ENCODE measurements around the gene PTGIS. TPM values are rescaled to one million over a fixed set of nuclear protein-coding genes. Genes with fewer than 3 reads are reported as not detected.
A peak's percentile ranks its signal among the peaks of the same experiment; 100 is the strongest.

PTGIS gene
- total RNA-seq, 1 donor from 2014 or later: 2.0 TPM

GRCh38 chr20:49496043-49496442 lies 71.9 kb downstream of the PTGIS start:
- no peak for DNase-seq

DNA sequence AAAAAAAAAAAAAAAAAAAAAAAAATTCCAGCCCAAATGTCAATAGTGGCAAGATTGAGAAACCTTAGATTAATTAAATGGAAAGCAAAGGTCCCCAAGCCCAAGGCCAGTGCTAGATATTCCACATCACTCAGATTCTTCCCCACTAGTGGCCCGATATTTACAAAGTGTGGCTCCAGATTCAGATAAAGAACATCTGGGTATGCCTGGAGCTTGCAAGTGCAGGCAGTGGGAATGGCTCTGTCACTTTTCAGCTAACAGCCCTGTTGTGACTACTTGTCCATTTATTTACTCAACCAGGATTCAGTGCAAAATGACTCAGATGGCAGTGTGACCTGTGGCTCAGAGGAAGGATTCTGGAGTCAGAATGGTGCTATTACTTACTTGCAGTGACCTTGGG lies 77.2 kb downstream of the PTGIS start:
- no peak for DNase-seq

DNA sequence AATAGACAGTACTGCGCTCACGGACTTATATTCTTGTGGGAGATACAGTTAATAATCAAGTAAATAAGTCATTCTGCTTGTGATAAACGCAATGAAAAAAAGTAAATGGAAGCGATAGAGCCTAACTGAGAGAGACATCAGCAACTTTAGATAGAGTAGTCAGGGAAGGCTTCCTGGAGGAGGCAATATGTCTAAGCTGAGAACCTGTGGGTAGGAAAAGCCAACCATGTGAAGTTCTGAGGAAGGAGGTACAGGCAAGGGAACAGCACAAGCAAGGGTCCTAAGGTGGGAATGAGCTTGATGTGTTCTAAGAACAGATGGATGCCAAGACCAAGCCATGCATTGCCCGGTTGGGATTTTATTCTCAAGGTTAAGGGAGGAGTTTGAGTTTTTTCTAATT lies 78.2 kb downstream of the PTGIS start:
- no peak for DNase-seq

GRCh38 chr20:49486064-49486463 lies 81.9 kb downstream of the PTGIS start:
- DNase-seq: no peak

- DNase-seq: no peak
These were observed 82.4 kb downstream of the PTGIS start for GRCh38 chr20:49485563-49485962.

DNA sequence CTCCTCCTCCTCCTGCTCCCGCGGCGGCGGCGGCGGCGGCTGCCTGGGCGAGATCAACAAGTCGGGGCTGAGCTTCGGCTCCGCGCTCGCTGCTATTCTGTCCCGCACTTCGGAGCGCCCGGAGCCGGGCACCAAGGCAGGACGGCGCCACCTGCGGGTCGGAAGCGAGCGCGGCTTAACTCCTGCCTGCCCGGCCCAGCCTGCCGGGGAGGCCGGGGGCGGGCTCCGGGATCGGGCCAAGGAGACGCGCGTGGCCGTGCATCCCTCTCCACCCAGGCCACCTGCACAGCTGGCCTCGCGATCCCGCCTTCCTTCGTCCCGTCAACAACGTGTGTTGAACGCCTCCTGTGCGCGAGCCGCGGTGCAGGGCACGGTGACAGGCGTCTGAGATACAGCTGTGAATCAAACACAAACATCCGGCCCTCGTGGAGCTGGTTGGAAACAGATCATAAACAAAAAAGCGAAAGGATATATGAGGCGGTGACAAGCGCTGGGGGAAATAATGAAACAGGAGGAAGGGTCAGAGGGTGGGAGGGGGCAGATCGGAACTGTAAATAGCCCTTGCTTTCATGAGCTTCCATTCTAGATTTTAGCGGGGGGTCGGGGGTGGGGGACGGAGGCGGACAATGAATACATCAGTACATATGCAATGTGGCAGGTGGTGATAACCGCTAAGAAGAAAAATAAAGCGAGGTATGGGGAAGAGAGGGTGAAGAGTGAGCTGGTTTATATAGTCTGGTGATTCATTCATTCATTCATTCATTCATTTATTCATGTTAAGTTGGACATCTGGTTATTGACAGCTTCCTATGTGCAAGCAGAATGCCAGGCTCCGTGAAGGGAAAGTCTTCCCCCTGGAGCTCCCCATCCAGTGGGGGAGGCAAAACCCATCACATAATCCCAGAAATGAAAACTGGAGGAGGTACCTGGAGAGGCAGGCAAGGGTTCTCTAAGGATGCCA lies 83.5 kb downstream of the PTGIS start:
- DNase-seq: peak; percentile 82

DNA sequence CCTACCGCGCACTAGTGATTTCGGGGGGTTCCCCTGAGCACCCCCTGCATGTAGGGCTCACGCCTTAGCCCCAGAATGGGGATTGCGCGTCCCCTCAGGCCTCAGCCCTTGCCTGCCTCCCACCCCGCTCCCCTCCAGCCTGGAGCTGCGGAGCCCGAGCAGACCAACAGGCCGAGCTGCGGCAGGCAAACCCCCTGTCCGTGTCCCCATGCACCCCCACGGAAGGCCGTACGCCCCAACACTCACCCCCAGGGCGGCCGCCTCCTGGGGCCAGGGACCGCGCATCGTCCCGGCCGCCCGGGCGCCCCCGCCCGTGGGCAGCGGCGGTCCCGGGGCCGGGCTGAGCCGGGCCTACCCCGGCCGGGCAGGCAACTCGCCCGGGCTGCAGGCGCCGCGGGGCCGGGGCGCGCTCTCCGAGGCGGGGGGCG lies 84.2 kb downstream of the PTGIS start:
- DNase-seq: no peak

GRCh38 chr20:49483018-49483695 lies 84.8 kb downstream of the PTGIS start:
- no peak for DNase-seq

DNA sequence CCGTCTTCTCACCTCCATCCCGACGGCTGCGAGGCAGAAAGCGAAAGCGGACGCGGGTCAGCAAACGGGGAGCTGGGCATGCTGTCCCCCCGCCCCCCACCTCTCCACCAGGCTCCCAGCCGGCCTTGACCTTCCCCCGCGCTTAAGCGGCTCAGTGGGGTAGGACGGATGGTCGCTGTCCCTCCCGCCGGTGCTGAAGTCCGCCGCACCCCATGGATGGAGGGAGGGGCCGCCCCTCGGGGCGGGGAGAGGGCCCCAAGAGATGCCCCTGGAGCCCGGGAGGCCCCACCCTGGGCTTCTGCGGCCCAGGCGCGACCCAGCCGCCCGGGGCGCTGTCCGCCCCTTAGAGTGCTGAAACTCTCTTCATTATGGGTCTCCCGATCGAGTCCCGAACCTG lies 85.3 kb downstream of the PTGIS start, which contains the start of gene KCNB1:
Gene KCNB1, minus strand, starts transcription at position 48 of the 397 bp plus-strand sequence. CDS start 188 bp downstream, outside the sequence.
- peak; percentile 44 for DNase-seq

- DNase-seq: no peak
These were observed 85.8 kb downstream of the PTGIS start for GRCh38 chr20:49482173-49482572.

- no peak for DNase-seq
These were observed 86.8 kb downstream of the PTGIS start for GRCh38 chr20:49481116-49481515.

- DNase-seq: no peak
These were observed 87.7 kb downstream of the PTGIS start for GRCh38 chr20:49480236-49480635.

- no peak for DNase-seq
These were observed 88.2 kb downstream of the PTGIS start for GRCh38 chr20:49479785-49480184.

- no peak for DNase-seq
These were observed 88.9 kb downstream of the PTGIS start for GRCh38 chr20:49478754-49479689.

DNA sequence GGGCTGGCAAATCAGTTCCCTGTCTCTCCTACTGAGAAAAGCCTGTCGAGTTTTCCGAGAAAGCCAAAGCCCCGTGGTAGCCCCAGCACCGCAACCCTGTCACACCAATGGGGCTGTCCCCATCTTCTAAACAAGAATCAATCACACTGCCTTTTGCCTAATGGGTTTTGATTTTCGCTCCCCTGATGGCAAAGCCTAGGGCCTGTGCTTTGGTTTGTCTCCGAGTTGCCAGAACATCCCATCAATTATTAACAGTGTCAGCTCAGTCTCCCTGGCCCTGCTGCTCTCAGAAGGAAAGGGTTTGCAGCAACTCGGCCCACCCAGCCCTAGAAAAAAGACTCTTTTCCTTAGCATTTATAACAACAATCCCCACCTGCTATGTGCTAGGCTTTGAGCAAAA lies 89.7 kb downstream of the PTGIS start:
- DNase-seq: no peak

DNA sequence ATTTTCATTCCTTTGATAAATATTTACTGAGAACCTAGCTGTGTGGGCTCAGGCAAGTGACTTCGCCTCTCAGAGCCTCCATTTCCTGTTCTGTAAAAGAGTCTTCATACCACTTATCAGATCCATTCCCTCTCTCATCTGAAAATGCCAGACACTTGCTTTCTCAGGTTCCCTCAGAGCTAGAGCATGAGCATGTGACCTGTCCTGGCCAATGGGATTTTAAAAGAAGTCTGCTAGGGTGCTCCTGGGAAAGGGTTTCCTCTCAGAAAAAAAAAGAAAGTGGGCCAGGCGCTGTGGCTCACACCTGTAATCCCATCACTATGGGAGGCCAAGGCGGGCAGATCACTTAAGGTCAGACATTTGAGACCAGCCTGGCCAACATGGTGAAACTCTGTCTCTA lies 90.7 kb downstream of the PTGIS start:
- no peak for DNase-seq

- DNase-seq: no peak
These were observed 92.0 kb downstream of the PTGIS start for GRCh38 chr20:49476016-49476355.

DNA sequence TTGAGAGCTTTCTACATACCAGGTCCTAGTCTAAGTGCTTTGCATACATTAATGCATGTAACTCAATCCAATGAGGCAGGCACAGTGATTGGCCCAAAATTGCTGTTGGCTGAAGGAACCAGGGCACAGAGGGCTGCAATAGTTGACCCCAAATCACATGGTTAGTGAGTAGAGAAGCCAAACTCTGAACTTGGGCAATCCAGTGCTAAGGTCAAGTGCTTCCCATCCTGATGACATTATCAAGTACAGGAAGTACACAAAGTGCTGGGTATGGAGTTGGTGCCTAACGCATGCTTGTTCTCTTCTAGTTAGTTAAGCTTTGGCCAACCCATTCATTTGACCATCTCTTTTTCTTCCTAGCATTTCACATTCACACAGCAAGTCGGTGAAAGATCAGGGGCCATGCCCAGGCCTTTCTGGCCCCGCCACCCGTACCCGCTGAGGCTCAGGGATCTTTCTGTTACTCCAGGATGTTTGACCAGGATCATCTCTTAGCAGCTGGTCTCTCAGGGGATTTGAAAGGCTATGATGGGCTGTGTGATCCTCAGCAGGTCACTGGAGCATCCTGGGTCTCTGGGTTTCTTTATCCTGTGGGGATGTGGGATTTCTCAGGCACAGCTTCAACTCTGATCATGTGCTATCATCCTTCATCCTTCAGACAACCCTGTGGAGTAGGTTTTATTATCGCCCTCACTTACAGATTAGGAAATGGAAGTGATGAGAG lies 92.5 kb downstream of the PTGIS start:
- no peak for DNase-seq

DNA sequence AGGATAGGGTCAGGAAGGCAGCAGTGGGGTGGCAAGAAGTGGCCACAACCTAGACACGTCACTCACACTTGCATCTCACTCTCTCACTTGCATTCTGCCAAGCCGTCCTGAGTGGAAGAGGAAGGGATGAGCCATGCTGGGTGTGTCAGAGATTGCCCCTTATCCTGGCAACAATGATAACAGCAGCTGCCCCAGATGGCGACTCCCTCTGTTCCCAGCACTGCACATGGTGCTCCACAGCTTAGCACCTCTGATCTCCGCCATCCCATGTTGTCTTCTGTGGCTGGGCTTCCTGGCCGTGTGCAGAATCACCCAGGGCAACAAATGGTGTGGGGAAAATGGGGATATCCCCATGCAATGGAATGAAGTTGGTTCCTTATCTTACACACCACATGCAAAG lies 96.5 kb downstream of the PTGIS start:
- no peak for DNase-seq

DNA sequence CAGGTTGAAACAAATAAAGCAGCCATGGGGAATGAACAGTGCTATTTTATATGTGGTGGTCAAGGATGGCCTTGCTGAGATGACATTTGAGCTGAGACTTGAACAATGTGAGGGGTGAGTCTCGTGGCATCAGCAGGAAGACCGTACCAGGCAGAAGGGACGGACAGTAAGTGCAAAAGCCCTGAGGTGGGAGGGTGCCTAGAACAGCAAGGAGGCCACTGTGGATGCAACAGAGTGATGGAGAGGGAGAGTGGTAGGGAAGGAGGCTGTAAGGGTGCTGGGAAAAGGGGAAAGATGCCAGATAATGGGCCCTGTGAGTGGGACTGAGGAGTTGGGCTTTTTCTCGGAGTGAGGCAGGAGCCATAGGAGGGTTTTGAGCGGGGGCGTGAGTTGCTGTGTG lies 97.0 kb downstream of the PTGIS start:
- DNase-seq: no peak

GRCh38 chr20:49469060-49469459 lies 98.9 kb downstream of the PTGIS start:
- no peak for DNase-seq

DNA sequence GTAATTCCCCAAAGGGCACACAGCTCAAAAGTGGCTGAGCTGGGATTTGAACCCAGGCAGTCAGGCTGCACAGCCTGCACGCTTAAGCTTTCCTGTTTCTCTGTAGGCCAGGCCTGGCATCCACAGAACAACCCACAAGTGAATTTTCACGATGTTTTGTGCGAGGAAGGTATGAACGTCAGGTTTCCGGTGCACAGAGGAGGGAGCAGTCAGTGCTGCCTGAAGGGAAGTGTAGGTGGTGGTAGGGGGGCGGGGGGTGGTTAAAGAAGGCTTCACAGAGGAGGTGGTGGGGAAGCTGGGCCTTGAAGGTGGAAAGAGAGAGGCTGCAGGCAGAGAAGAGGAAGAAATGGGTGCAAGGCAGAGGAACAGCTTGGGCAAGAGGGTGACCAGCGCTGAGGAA lies 99.5 kb downstream of the PTGIS start:
- no peak for DNase-seq
